K562 (cell line): ENCODE results near the gene HSDL2. TPM values are rescaled to one million over a fixed set of nuclear protein-coding genes. Genes with fewer than 3 reads are reported as not detected.
A peak's percentile ranks its signal among the peaks of the same experiment; 100 is the strongest.

Experiments
- ATAC-seq: fragments of 200-7000 bp; cut with Tn5 transposase; 3 replicates; pipeline ENCODE4 v1.9.1; 2020; ENCODE audit warnings: moderate library complexity
- Bru-seq: library from RNA; stranded (reverse); fragments of 400-500 nt; gene quantifications from one replicate; lab custom pipeline; 2021; lab: Mats Ljungman, UMichigan
- BruChase-seq, 2 experiments: library from RNA; stranded (reverse); fragments of 400-500 nt; gene quantifications; one replicate each; lab custom pipeline; 2021; lab: Mats Ljungman, UMichigan
- BruUV-seq: library from RNA; stranded (reverse); fragments of 400-500 nt; replicated peaks from 2 replicates; lab custom pipeline; 2021; lab: Mats Ljungman, UMichigan
- CTCF ChIA-PET: fragments of 300-600 bp; formaldehyde crosslinking; extraction: SDS; loops from one replicate; lab custom pipeline; 2021; ENCODE audit warnings: low intra/inter-chr PET ratio; lab: Yijun Ruan, JAX
- POLR2A ChIA-PET: fragments of 300-600, 350-650 bp; sonication (Branson Sonifier 250); formaldehyde crosslinking; extraction: SDS; loops from one replicate; lab custom pipeline; 2021; ENCODE audit warnings: antibody characterized with exemption, inconsistent platforms; lab: Yijun Ruan, JAX
- DNase-seq, 4 experiments: peaks; one replicate each; pipeline versions ENCODE4 v3.0.0 to v3.0.0-alpha.2; 2011 to 2018; ENCODE audit warnings: low spot score in 3 of 4, mixed read lengths in 3 of 4; ENCODE audit errors: extremely low read depth in 1 of 4
- FAIRE-seq: peaks from 2 replicates; lab custom pipeline; 2011; peaks lifted over from hg19 to GRCh38; lab: Jason Lieb, UNC
- H2AFZ ChIP-seq: 2 replicates; pipeline ENCODE4 v1.6.0; 2011; ENCODE audit warnings: low read depth, low read length, control low read depth, inconsistent platforms
- H3K27ac ChIP-seq: fragments of 200-600 bp; 3 replicates; pipeline ENCODE4 v1.8.0; 2011; ENCODE audit warnings: low read depth, mild to moderate bottlenecking, control low read depth, inconsistent platforms, low read length, moderate library complexity, mixed read lengths; ENCODE audit errors: extremely low read depth
- H3K27me3 ChIP-seq, 2 experiments: fragments of 300-600 bp in 1 of 2; 2 replicates in 1 of 2; 3 replicates in 1 of 2; pipeline versions ENCODE4 v1.6.0 to v1.8.0; 2011; ENCODE audit warnings: inconsistent platforms in 2 of 2, low read length in 2 of 2, mild to moderate bottlenecking in 1 of 2, mixed read lengths in 1 of 2, moderate library complexity in 1 of 2; ENCODE audit not compliant: control insufficient read depth in 2 of 2, insufficient read depth in 2 of 2
- H3K36me3 ChIP-seq: fragments of 300-600 bp; 3 replicates; pipeline ENCODE4 v1.8.0; 2011; ENCODE audit warnings: mild to moderate bottlenecking, low read length, inconsistent platforms; ENCODE audit not compliant: control insufficient read depth, insufficient read depth
- H3K4me1 ChIP-seq, 2 experiments: fragments of 200-600 bp in 1 of 2; replicated peaks in 1 of 2; 2 replicates in 1 of 2; 3 replicates in 1 of 2; pipeline versions ENCODE4 v1.5.1 to v1.8.0; 2011; ENCODE audit warnings: inconsistent platforms in 2 of 2, low read length in 2 of 2, mild to moderate bottlenecking in 1 of 2, mixed read lengths in 1 of 2, moderate library complexity in 1 of 2; ENCODE audit not compliant: control insufficient read depth in 2 of 2, insufficient read depth in 2 of 2
- H3K4me2 ChIP-seq: 2 replicates; pipeline ENCODE4 v1.6.1; 2011; ENCODE audit warnings: low read length, control low read depth, inconsistent platforms, mixed read lengths; ENCODE audit not compliant: insufficient read depth
- H3K4me3 ChIP-seq: fragments of 200-600 bp; sonication (generic), shearing (Covaris generic); 2 replicates; pipeline ENCODE4 v1.5.1; 2016; ENCODE audit warnings: control low read depth, inconsistent platforms
- H3K79me2 ChIP-seq: fragments of 200-600 bp; 3 replicates; pipeline ENCODE4 v1.8.0; 2011; ENCODE audit warnings: low read length, inconsistent platforms; ENCODE audit not compliant: control insufficient read depth, insufficient read depth
- H3K9ac ChIP-seq, 2 experiments: 2 replicates each; pipeline versions ENCODE4 v1.6.0 to v1.6.1; 2011; ENCODE audit warnings: low read depth in 2 of 2, low read length in 2 of 2, control low read depth in 1 of 2, inconsistent platforms in 1 of 2, mild to moderate bottlenecking in 1 of 2, mixed read lengths in 1 of 2; ENCODE audit not compliant: insufficient read depth in 1 of 2
- H3K9me1 ChIP-seq: one replicate; pipeline ENCODE4 v1.6.0; 2011; ENCODE audit warnings: inconsistent platforms, mild to moderate bottlenecking, low read length, moderate library complexity; ENCODE audit not compliant: control insufficient read depth, insufficient read depth
- H3K9me3 ChIP-seq: replicated peaks from 2 replicates; pipeline ENCODE4 v1.5.1; 2011; ENCODE audit warnings: low read depth, low read length, inconsistent platforms; ENCODE audit not compliant: control insufficient read depth, insufficient read depth
- H4K20me1 ChIP-seq: replicated peaks from 2 replicates; pipeline ENCODE4 v1.6.1; 2011; ENCODE audit warnings: low read length, inconsistent platforms, mixed read lengths; ENCODE audit not compliant: control insufficient read depth, insufficient read depth
- CCNT2 ChIP-seq: IDR thresholded peaks from 2 replicates; pipeline ENCODE4 v1.6.1; 2011; ENCODE audit warnings: borderline replicate concordance, low read depth, mild to moderate bottlenecking, moderate library complexity, mixed read lengths, low read length; ENCODE audit not compliant: insufficient read length; ENCODE audit errors: extremely low read depth
- PHF8 ChIP-seq: fragments of 200-600 bp; sonication (generic); IDR thresholded peaks from 2 replicates; pipeline ENCODE4 v1.6.1; 2012; ENCODE audit warnings: mixed run types, mild to moderate bottlenecking, inconsistent platforms, low read length, moderate library complexity, borderline replicate concordance
- SMAD4 ChIP-seq: fragments of 250-450 bp; sonication (Bioruptor Pico); conservative IDR thresholded peaks from 2 replicates; pipeline ENCODE4 v1.8.0; 2021; ENCODE audit warnings: inconsistent platforms, mild to moderate bottlenecking, moderate library complexity
- YY1 ChIP-seq, 3 experiments: IDR thresholded peaks; 2 replicates each; pipeline ENCODE4 v1.6.1; 2011; ENCODE audit warnings: low read length in 2 of 3, mild to moderate bottlenecking in 2 of 3, moderate library complexity in 2 of 3, borderline replicate concordance in 1 of 3, control low read depth in 1 of 3, low read depth in 1 of 3; ENCODE audit not compliant: insufficient read depth in 3 of 3, insufficient replicate concordance in 2 of 3, control insufficient read depth in 1 of 3, insufficient read length in 1 of 3; ENCODE audit errors: extremely low read depth in 1 of 3
- ZBTB1 ChIP-seq: sonication (generic); formaldehyde crosslinking; IDR thresholded peaks from 2 replicates; pipeline ENCODE4 v1.8.1; 2023; ENCODE audit warnings: missing genetic modification reagents, low read depth, mild to moderate bottlenecking, borderline replicate concordance
- WGBS: fragments of 100-300 bp; shearing (Covaris generic); methylation state at CpG from one replicate; pipeline ENCODE4 v1.1.6; 2016; ENCODE audit warnings: low coverage, mixed read lengths; ENCODE audit not compliant: insufficient coverage; ENCODE audit errors: missing lambda C conversion rate; 5-methylcytosine and 5-hydroxymethylcytosine counted together
- in situ Hi-C: fragments of 300-500 bp; cut with MboI; formaldehyde crosslinking; loops from 4 replicates; pipeline ENCODE4 v1.15.0; 2018; ENCODE audit warnings: inconsistent platforms, mixed read lengths
- intact Hi-C: fragments of 100-400 bp; cut with micrococcal nuclease; formaldehyde crosslinking; loops from 2 replicates; pipeline ENCODE4 v1.14.2; 2022
- long read RNA-seq, 3 experiments: library from polyadenylated mRNA in 2 of 3; library from RNA in 1 of 3; unstranded in 2 of 3; stranded (forward) in 1 of 3; transcript quantifications; one replicate each; pipeline ENCODE4 v2.0.0, GENCODE V29; 2019 to 2022
- polyA minus RNA-seq, 3 experiments: library from RNA; depleted of rRNA, polyadenylated mRNA; stranded (reverse); fragments of >200 nt; gene quantifications; 2 replicates each; pipeline ENCODE4 v1.2.3, GENCODE V29; 2011
- polyA plus RNA-seq, 8 experiments: library from polyadenylated mRNA; depleted of rRNA in 4 of 8; stranded (reverse) in 5 of 8; unstranded in 3 of 8; fragments of >200 nt; fragmentation: Nextera tagmentation in 2 of 8; fragmentation: Illumina TruSeq in 1 of 8; extraction: Ambion mirVana in 2 of 8; extraction: Trizol in 1 of 8; gene quantifications; 2 replicates each; pipeline versions ENCODE4 v1.2.1 to v1.2.3, GENCODE V29; 2011 to 2014; ENCODE audit warnings: inconsistent platforms in 1 of 8, missing spikeins in 1 of 8
- total RNA-seq, 7 experiments: library from RNA; depleted of rRNA in 6 of 7; stranded (reverse); fragments of >200 nt in 6 of 7; fragmentation: Illumina TruSeq in 2 of 7; extraction: Trizol in 2 of 7; gene quantifications; 2 replicates each; pipeline versions ENCODE4 v1.2.1 to v1.2.3, GENCODE V29; 2011 to 2021; ENCODE audit warnings: low replicate concordance in 1 of 7
- TF ChIP-seq, protein P1 (sequence below): sonication (generic); formaldehyde crosslinking; IDR thresholded peaks from 2 replicates; pipeline ENCODE4 v1.9.0; 2022; ENCODE audit warnings: mild to moderate bottlenecking, missing genetic modification reagents
- TF ChIP-seq, protein P2 (sequence below): fragments of 450-650 bp; IDR thresholded peaks from 2 replicates; pipeline ENCODE4 v1.6.1; 2016; ENCODE audit warnings: borderline replicate concordance
- TF ChIP-seq, protein P3 (sequence below): fragments of 200-800 bp; sonication (Bioruptor generic); IDR thresholded peaks from 2 replicates; pipeline ENCODE4 v1.6.1; 2017; ENCODE audit warnings: missing genetic modification characterization, missing compliant biosample characterization

HSDL2 gene
- total RNA-seq (2011; cell fraction: chromatin; rRNA removed; ENCODE audit: low replicate concordance) = 17.0 and 29.9 TPM in 2 replicates
- total RNA-seq (2011; cell fraction: nucleolus; rRNA removed) = 11.0 and 12.2 TPM in 2 replicates
- 15.3 and 17.0 TPM in 2 replicates for total RNA-seq (2011; cell fraction: nucleoplasm; rRNA removed)
- total RNA-seq (2014; rRNA removed) (22.8 and 23.1 TPM in 2 replicates), total RNA-seq (2014; rRNA removed; fragmentation: Illumina TruSeq; extraction: Trizol) (43.4 and 46.3 TPM in 2 replicates), total RNA-seq (2015; rRNA removed; fragmentation: Illumina TruSeq; extraction: Trizol) (37.6 and 40.3 TPM in 2 replicates), total RNA-seq (2021) (28.8 and 29.7 TPM in 2 replicates), polyA plus RNA-seq (2011; rRNA removed) (64.8 and 74.1 TPM in 2 replicates), polyA plus RNA-seq (2014; fragmentation: Illumina TruSeq; extraction: Trizol) (33.3 and 37.4 TPM in 2 replicates), polyA plus RNA-seq (2014; fragmentation: Nextera tagmentation; extraction: Ambion mirVana) (10 to 100 TPM; 32.7 to 35.6 TPM), polyA plus RNA-seq (2014; rRNA removed) (23.1 and 24.6 TPM in 2 replicates), polyA minus RNA-seq (2011; rRNA and poly(A)+ RNA removed) (98.5 and 105 TPM in 2 replicates), Bru-seq, nascent RNA (percentile 70 among the genes with signal in this experiment), BruChase-seq, experiment 1, labeled RNA remaining after a 2-hour chase (percentile 71 among the genes with signal in this experiment), BruChase-seq, experiment 2, labeled RNA remaining after a 6-hour chase (percentile 68 among the genes with signal in this experiment)
- polyA plus RNA-seq (2011; cell fraction: cytosol; rRNA removed) = 11.2 and 23.1 TPM in 2 replicates
- polyA plus RNA-seq (2011; cell fraction: nucleus; rRNA removed) = 7.7 and 15.4 TPM in 2 replicates
- 29.3 and 34.5 TPM in 2 replicates for polyA plus RNA-seq (2012)
- polyA minus RNA-seq (2011; cell fraction: cytosol; rRNA and poly(A)+ RNA removed) = 31.7 and 40.8 TPM in 2 replicates
- polyA minus RNA-seq (2011; cell fraction: nucleus; rRNA and poly(A)+ RNA removed) = 7.9 and 16.2 TPM in 2 replicates
- long read RNA-seq, experiment 1, transcript HSDL2-202 (11 exons, 3,350 nt) = major isoform, 119 of 161 reads
- long read RNA-seq, experiment 1, partial matches to known transcripts = 10 of 161 reads
- long read RNA-seq, experiment 1, other reads (novel, unspliced or antisense) = 31 of 161 reads
- long read RNA-seq, experiment 2, transcript HSDL2-202 (11 exons, 3,350 nt) = major isoform, 9 of 43 reads
- long read RNA-seq, experiment 2, partial matches to known transcripts = 3 of 43 reads
- long read RNA-seq, experiment 2, other reads (novel, unspliced or antisense) = 31 of 43 reads
- long read RNA-seq, experiment 3, transcript HSDL2-202 (11 exons, 3,350 nt) = major isoform, 29 of 39 reads
- long read RNA-seq, experiment 3, partial matches to known transcripts = 4 of 39 reads
- long read RNA-seq, experiment 3, other reads (novel, unspliced or antisense) = 5 of 39 reads

DNA sequence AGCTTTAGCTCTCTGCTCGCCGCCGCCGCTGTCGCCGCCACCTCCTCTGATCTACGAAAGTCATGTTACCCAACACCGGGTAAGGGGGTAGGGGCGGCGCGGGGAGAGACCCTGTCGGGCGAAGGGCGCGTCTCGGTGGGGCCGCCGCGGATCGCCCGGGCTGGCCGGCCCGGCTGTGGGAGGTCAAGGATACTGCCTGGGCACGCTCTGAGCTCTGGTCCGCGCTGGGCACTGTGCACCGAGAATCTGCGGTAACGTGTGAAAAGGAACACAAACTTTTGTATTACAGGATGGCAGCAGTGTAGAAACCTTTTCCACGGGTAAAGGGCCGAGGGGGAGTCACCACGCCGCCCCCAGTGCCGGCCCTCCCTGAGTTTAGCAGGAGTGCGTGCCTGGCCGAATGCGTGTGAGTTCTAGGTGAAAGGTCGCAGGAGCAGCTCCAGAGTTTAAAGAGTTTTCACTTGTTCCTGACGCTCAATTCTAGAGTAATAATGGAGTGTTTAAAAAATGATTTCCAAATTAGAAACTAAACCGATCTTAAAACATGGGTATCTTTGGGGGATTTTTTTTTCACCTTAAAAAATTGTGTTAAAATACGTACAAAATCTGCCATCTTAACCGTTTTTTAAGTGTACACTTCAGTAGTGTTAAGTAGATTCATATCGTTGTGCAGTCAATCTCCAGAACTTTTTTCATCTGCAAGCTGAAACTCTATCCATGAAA lies at the start of gene HSDL2:
Gene HSDL2 (plus strand): TSS at position 7 of the 723 bp plus-strand sequence. CDS start 56 bp downstream, at position 63.
- ChIA-PET CTCF (interaction anchor here (0.7 kb wide), 1 partner anchor 294 kb away, joined by 3 read pairs; no protein-coding TSS in a partner anchor), POLR2A (interaction anchor here (0.6 to 2.5 kb wide), 18 partner anchors 9 to 749 kb away, joined by 3 to 11 read pairs (median 4); partner anchors contain the start of genes DNAJC25 and PTBP3)
- H3K27me3 ChIP-seq = no peaks in the 10 kb centered on the region
- H3K36me3 ChIP-seq = peaks cover 5% of the 10 kb centered on the region; the same call in 1 of the 3 replicates
- peak within 1 kb of the TSS; percentile 80 for H3K4me3 ChIP-seq
- under 1% methylated on average over 36 of the region's 43 CpGs for WGBS
- peak within 1 kb of the TSS; percentile 82 to 95 for H3K9ac ChIP-seq
- peak within 1 kb of the TSS; percentile 93 for H3K27ac ChIP-seq
- no peaks in the 10 kb centered on the region for H4K20me1 ChIP-seq
- peaks cover 3% of the 10 kb centered on the region for H3K9me1 ChIP-seq
- H3K4me2 ChIP-seq = peak within 1 kb of the TSS; percentile 88
- peaks cover 14 to 27% of the 10 kb centered on the region in 2 experiments for H3K4me1 ChIP-seq
- in situ Hi-C loops = no loop called here
- FAIRE-seq = no peak
- H3K9me3 ChIP-seq = no peaks in the 10 kb centered on the region
- peaks cover 76% of the 10 kb centered on the region for H3K79me2 ChIP-seq
- peak within 1 kb of the TSS; percentile 98 for H2AFZ ChIP-seq
- no TSS peak for BruUV-seq
- DNase-seq = peak in 3 of 4 experiments; percentile 19 to 59 (median 35)
- peak; percentile 57 for ATAC-seq
- intact Hi-C loops = loop anchor here (1.0 to 5.0 kb wide), 2 partner anchors 42 to 332 kb away; no protein-coding TSS in a partner anchor
- TF ChIP-seq, protein P1, sequence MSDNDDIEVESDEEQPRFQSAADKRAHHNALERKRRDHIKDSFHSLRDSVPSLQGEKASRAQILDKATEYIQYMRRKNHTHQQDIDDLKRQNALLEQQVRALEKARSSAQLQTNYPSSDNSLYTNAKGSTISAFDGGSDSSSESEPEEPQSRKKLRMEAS = no peak
- TF ChIP-seq YY1 (IDR thresholded peaks at IDR 0.05; ENCODE audit: borderline replicate concordance in 1 of 3, control insufficient read depth in 1 of 3, extremely low read depth in 1 of 3, insufficient read depth in 3 of 3, insufficient read length in 1 of 3, insufficient replicate concordance in 2 of 3, low read depth in 1 of 3, low read length in 2 of 3) (peak in 1 of 3 experiments; percentile 4), ZBTB1 (CRISPR knock-in tag) (no peak), SMAD4 (CRISPR knock-in tag) (0 out of 2 replicates have a peak, but pooled peaks have one; percentile 10), CCNT2 (peak; percentile 51), PHF8 (peak; percentile 57; the same call in 1 of the 2 replicates)
- TF ChIP-seq, protein P2, sequence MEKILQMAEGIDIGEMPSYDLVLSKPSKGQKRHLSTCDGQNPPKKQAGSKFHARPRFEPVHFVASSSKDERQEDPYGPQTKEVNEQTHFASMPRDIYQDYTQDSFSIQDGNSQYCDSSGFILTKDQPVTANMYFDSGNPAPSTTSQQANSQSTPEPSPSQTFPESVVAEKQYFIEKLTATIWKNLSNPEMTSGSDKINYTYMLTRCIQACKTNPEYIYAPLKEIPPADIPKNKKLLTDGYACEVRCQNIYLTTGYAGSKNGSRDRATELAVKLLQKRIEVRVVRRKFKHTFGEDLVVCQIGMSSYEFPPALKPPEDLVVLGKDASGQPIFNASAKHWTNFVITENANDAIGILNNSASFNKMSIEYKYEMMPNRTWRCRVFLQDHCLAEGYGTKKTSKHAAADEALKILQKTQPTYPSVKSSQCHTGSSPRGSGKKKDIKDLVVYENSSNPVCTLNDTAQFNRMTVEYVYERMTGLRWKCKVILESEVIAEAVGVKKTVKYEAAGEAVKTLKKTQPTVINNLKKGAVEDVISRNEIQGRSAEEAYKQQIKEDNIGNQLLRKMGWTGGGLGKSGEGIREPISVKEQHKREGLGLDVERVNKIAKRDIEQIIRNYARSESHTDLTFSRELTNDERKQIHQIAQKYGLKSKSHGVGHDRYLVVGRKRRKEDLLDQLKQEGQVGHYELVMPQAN = peak; percentile 61; the same call in 1 of the 2 replicates
- TF ChIP-seq, protein P3, sequence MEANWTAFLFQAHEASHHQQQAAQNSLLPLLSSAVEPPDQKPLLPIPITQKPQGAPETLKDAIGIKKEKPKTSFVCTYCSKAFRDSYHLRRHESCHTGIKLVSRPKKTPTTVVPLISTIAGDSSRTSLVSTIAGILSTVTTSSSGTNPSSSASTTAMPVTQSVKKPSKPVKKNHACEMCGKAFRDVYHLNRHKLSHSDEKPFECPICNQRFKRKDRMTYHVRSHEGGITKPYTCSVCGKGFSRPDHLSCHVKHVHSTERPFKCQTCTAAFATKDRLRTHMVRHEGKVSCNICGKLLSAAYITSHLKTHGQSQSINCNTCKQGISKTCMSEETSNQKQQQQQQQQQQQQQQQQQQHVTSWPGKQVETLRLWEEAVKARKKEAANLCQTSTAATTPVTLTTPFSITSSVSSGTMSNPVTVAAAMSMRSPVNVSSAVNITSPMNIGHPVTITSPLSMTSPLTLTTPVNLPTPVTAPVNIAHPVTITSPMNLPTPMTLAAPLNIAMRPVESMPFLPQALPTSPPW (CRISPR knock-in tag) = peak; percentile 82
